ENCODE data around the gene TEX10. TPM values are rescaled to one million over a fixed set of nuclear protein-coding genes. Genes with fewer than 3 reads are reported as not detected.

TEX10 gene
- polyA plus RNA-seq, 1 of the 3 experiments (the other 2 are of a cell fraction), result 12.7 TPM

GRCh38 chr9:100317706-100318105 is 35.0 kb downstream of the TEX10 start (continued):
- no peak for TF ChIP-seq NRF1 (IDR thresholded peaks at IDR 0.05; ENCODE audit: low read depth, low read length)
- peak; percentile 72; the same call in 1 of the 2 replicates for TF ChIP-seq FOSL2 (IDR thresholded peaks at IDR 0.05; ENCODE audit: borderline replicate concordance, low read depth)
- no peak for TF ChIP-seq SMC3 (IDR thresholded peaks at IDR 0.05; ENCODE audit: low read depth, low read length)
- TF ChIP-seq FOXJ3 (CRISPR knock-in tag; IDR thresholded peaks at IDR 0.05), result no peak
- TF ChIP-seq RAD21 (IDR thresholded peaks at IDR 0.05; ENCODE audit: low read length), result no peak
- no peak for TF ChIP-seq USF1 (IDR thresholded peaks at IDR 0.05; ENCODE audit: borderline replicate concordance, low read depth)
- no peak for TF ChIP-seq SIN3A (IDR thresholded peaks at IDR 0.05; ENCODE audit: borderline replicate concordance, low read depth, low read length)
- TF ChIP-seq MXI1 (IDR thresholded peaks at IDR 0.05; ENCODE audit: low read depth, low read length), result no peak
- TF ChIP-seq CHD2 (IDR thresholded peaks at IDR 0.05; ENCODE audit: low read length, partially characterized antibody), result no peak
- peak; percentile 80 for TF ChIP-seq TCF12 (IDR thresholded peaks at IDR 0.05)

- Histone ChIP-seq H3K9me2 (no peaks in the 10 kb centered on the region), H3K4me2 (no peak overlapping the region), H3K9me3 (peaks cover 9% of the 10 kb centered on the region; the same call in 1 of the 2 replicates), H3K79me2 (ENCODE audit: insufficient read depth) (peaks cover 60% of the 10 kb centered on the region), H2AFZ (ENCODE audit: low read depth) (no peak overlapping the region), H3K27ac (ENCODE audit: low read depth in 2 of 2, low read length in 1 of 2) (no peak overlapping the region), H3F3A (replicated peaks; ENCODE audit: insufficient read depth) (peaks cover 45% of the 10 kb centered on the region), H3K36me3 (replicated peaks in 1 of 2; ENCODE audit: control insufficient read depth in 1 of 2, insufficient read depth in 2 of 2, low read length in 1 of 2) (peaks cover 39 to 85% of the 10 kb centered on the region in 2 experiments), H3K9ac (no peak overlapping the region), H3K27me3 (ENCODE audit: insufficient read depth) (no peaks in the 10 kb centered on the region), H4K20me1 (ENCODE audit: insufficient read depth) (no peaks in the 10 kb centered on the region), H3K4me1 (ENCODE audit: control insufficient read depth in 1 of 2, insufficient read depth in 2 of 2, low read depth in 1 of 2, low read length in 1 of 2) (peaks cover 0 to 3% of the 10 kb centered on the region in 2 experiments; a peak in 1 of 4 replicates), H3K4me3 (ENCODE audit: low read depth in 2 of 2, low read length in 1 of 2) (no peak overlapping the region)
- POLR2A ChIA-PET, result no interaction called here
- TF ChIP-seq REST (IDR thresholded peaks at IDR 0.05; ENCODE audit: low read depth, low read length) (no peak), MAX (IDR thresholded peaks at IDR 0.05; ENCODE audit: low read depth) (no peak), YY1 (IDR thresholded peaks at IDR 0.05; ENCODE audit: low read depth) (no peak), IRF3 (IDR thresholded peaks at IDR 0.05; ENCODE audit: low read depth, low read length) (no peak), NFIC (IDR thresholded peaks at IDR 0.05; ENCODE audit: borderline replicate concordance) (no peak), TAF1 (IDR thresholded peaks at IDR 0.05; ENCODE audit: borderline replicate concordance, low read depth, low read length) (no peak)
- 95% methylated on average over 4 of the region's 4 CpGs for WGBS (ENCODE audit: low lambda C conversion rate)
- DNase-seq, result no peak
- CTCF ChIA-PET, result interaction anchor here (1.5 to 2.1 kb wide), 2 partner anchors 10 to 21 kb away, joined by 3 to 9 read pairs; no protein-coding TSS in a partner anchor
These were observed 37.2 kb downstream of the TEX10 start for GRCh38 chr9:100315561-100315960.
